ENCODE measurements around the gene TMEM151B.

Gene TMEM151B

DNA sequence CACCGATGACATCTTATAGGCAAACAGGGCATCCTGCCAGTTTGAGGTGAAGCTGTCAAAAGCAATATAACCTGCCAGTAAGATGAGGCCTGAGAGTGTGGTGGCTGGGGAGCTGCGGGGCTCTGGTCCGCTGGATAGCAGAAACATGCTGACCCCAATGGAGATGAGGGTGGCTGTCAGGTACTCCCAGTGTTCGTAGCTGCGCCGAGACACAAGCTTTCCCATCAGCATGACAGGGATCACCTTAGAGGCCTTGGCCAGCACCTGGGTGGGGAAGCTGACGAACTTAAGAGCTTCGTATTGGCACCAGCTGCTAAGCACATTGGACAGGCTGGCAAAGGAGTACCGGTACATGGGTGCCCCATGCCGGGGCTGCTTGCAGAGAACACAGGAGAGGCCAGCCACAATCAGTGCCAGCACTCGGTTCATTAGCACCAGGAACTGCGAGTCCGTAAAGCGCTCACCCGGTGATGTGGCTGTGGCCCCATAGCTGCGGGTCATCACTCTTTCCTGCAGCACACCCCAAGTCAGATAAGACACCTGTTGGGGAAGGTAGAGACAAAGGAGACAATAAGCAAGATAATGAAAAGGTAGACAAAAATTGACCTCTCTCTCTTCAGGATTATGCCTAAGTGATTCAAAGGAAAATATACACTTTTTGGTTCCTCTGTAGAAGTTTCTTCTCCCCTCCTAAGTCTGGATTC, 15.0 kb upstream of the TMEM151B start:
- TF ChIP-seq, protein P1, sequence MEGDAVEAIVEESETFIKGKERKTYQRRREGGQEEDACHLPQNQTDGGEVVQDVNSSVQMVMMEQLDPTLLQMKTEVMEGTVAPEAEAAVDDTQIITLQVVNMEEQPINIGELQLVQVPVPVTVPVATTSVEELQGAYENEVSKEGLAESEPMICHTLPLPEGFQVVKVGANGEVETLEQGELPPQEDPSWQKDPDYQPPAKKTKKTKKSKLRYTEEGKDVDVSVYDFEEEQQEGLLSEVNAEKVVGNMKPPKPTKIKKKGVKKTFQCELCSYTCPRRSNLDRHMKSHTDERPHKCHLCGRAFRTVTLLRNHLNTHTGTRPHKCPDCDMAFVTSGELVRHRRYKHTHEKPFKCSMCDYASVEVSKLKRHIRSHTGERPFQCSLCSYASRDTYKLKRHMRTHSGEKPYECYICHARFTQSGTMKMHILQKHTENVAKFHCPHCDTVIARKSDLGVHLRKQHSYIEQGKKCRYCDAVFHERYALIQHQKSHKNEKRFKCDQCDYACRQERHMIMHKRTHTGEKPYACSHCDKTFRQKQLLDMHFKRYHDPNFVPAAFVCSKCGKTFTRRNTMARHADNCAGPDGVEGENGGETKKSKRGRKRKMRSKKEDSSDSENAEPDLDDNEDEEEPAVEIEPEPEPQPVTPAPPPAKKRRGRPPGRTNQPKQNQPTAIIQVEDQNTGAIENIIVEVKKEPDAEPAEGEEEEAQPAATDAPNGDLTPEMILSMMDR (IDR thresholded peaks at IDR 0.05; ENCODE audit: insufficient read depth, missing control alignments), result no peak
- DNase-seq (ENCODE audit: insufficient read length, low spot score) (no peak), FAIRE-seq (no peak)

DNA sequence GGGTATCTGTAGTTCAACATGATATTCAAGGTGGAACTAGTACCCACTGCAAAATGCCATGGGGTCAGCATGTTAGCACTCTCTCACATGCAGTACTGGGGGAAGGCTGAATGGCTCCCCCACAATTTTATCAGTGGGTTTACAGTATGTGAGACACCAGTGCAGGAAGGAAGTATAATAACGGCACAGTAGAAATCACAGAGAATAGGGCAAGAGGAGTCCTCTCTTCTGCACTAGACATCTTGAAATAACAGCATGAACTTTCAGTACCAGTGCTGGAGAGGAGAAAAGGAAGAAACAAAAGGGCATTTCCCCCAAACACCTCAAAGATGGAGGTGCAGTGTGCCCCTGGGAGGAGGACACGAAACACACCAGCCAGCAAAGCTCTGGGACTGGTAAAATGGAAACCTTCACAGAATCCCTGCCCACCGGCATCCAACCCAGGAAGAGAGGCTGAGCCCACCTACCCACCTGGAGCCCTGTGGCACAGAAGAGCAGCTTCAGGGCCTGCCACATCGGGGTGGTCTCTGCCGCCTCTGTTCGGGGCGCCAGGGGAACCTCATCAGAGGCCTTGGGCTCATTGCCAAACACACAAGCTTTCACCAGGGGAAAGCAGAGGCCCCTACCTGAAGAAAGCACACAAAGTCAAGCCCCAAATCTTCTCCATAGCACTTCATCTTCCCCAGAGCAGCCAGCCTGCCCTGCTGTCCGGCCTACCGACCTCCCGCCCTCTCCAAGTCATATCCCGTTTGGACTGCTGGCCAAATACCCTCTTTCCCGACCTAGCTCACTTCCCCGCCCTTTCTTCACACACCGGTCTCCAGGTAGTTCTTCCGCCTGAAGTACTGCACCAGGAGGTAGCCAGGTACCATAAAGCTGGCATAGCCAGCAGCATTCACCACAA, 14.1 kb upstream of the TMEM151B start:
- TF ChIP-seq, protein P1 (IDR thresholded peaks at IDR 0.05; ENCODE audit: insufficient read depth, missing control alignments), result no peak
- FAIRE-seq (no peak), DNase-seq (ENCODE audit: insufficient read length, low spot score) (no peak)

DNA sequence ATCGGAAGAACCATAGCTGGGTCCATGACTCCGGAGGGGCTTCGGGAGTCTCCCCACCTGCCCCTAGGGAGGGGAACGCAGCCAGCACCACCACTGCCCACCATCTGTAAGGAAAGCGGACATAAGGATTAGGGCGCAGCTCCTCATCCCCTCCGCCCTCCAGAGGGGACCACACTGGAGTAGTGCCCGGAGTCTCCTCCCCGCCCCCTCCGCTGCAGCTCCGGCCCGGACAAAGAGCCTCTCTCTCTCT, 13.6 kb upstream of the TMEM151B start:
- no peak for FAIRE-seq
- no peak for DNase-seq (ENCODE audit: insufficient read length, low spot score)
- TF ChIP-seq, protein P1 (IDR thresholded peaks at IDR 0.05; ENCODE audit: insufficient read depth, missing control alignments), result no peak

DNA sequence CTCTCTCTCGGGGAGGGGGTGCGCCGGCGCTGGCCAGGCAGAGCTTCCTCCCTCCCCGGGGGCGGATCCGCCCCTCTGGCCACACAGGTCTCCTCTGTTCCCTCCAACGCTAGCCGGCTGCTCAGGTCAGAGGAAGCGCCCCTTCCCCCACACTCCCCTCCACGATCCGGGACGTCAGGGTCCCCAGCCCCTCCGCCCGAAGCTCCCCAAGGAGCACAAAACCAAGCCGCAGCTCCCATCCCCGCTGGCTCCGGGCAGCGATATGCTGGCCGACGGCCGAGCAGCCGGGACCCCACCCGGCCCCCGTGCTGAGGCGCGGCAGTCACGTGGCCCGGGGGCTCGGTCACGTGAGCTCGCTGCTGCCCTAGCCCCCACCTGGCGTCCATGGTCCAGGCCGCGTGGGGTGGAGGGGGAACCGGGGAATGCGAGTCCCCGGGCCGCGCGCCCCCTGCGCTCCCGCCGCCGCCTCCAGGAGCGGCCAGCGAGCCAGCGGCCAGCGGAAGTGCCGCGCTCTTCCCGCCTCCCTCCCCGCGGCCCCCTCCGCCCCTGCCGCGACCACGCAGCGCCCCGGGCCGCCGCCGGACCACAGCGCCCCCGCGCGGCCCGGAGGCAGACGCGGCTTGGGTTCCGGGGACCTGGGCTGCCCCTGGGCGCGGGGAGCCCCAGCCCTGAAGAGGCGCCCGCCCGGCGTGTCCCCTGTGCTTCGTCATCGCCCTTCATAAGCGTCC, 13.1 kb upstream of the TMEM151B start, which contains the start of gene SLC35B2:
Gene SLC35B2 (minus strand): TSS at position 504 of the 728 bp plus-strand sequence. CDS start 118 bp downstream, at position 386.
- TF ChIP-seq, protein P1 (IDR thresholded peaks at IDR 0.05; ENCODE audit: insufficient read depth, missing control alignments), result peak; percentile 63
- FAIRE-seq (no peak), DNase-seq (ENCODE audit: insufficient read length, low spot score) (peak; percentile 88)

DNA sequence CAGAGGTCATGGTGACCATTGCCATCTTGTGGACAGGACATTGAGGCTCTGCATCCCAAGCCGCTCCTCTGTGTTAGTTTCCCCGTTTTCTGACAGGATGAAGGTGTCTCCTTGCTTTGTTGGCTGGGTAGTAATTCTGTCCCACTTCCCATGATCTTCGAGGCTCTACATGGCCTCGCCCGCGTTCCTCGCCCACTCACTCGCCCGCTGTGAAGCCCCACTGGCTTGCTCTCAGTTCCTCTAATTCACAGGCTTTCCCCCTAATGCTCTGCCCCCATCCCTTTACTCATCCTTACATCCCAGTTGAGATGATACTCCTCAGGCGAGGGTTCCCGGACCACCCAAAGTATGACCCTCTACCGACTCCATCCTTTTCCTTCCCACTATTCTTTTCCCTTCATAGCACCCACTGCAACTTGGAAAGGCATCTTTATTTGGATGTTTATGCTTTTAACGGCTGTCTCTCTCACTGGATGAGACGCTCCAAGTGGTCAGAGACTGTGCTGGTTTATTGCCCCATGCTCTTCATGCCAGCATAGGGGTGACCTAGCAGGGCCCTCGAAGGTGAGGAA, 12.4 kb upstream of the TMEM151B start:
- TF ChIP-seq, protein P1 (IDR thresholded peaks at IDR 0.05; ENCODE audit: insufficient read depth, missing control alignments), result no peak
- DNase-seq (ENCODE audit: insufficient read length, low spot score) (no peak), FAIRE-seq (no peak)

DNA sequence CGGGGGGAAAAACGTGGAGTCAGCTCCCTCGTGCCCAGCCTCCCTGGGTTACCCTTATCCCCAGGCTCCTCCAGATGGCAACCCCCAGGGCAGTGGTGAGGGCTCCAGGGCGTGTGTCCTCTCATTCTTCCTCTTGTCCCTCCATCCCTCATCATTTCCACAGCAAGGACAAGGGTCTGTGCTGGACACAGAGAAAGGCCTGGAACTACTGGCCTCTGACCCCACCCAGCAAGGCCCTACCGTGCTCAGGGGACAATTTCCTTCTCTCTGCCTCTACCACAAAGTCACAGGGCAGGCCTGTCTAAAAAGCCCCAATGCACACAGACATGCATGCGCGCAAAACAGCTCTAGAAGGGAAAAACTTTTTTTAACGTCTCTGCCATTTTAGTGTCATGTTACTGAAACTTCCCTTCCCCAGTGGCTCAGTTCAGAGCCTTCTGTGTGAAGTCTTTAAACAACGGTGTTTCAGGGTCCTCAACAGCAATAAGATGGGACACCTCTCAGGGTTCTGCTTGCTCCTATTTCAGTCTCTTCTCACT, 11.9 kb upstream of the TMEM151B start:
- TF ChIP-seq, protein P1 (IDR thresholded peaks at IDR 0.05; ENCODE audit: insufficient read depth, missing control alignments), result no peak
- no peak for DNase-seq (ENCODE audit: insufficient read length, low spot score)
- FAIRE-seq, result no peak
